Activated gamma-delta T cell (primary cell): ENCODE data around the gene ZC3H10.
"Not testable (repeated sequence)": the region's sequence is repeated elsewhere in the genome, so short reads cannot be mapped to it uniquely, and the experiment has no call there.

ENCODE experiments used
- DNase-seq: peaks from one replicate; lab custom pipeline; 2025; lab: John Stamatoyannopoulos, UW

The ZC3H10 gene

GRCh38 chr12:56103066-56103711, 14.9 kb upstream of the ZC3H10 start:
- no peak for DNase-seq

GRCh38 chr12:56103823-56104108, 14.3 kb upstream of the ZC3H10 start:
- DNase-seq = no peak

GRCh38 chr12:56104109-56104814, 13.8 kb upstream of the ZC3H10 start, which contains the start of gene PA2G4:
Gene PA2G4 (plus strand): TSS chr12:56104559. CDS start chr12:56104738, 179 bp downstream.
- peak; percentile 83 for DNase-seq

- no peak for DNase-seq
Measured at GRCh38 chr12:56104815-56105608, 13.1 kb upstream of the ZC3H10 start.

- no peak for DNase-seq
Measured at GRCh38 chr12:56105609-56105902, 12.5 kb upstream of the ZC3H10 start.

GRCh38 chr12:56107242-56107641, 10.8 kb upstream of the ZC3H10 start:
- DNase-seq = no peak

GRCh38 chr12:56110571-56110970, 7.5 kb upstream of the ZC3H10 start:
- DNase-seq = no peak

GRCh38 chr12:56114084-56114483, 4.0 kb upstream of the ZC3H10 start:
- no peak for DNase-seq

GRCh38 chr12:56115329-56115728, 2.7 kb upstream of the ZC3H10 start:
- DNase-seq = no peak

GRCh38 chr12:56116267-56117081, 1.6 kb upstream of the ZC3H10 start, which contains the start of gene RPL41:
Gene RPL41 (plus strand): TSS chr12:56116633.
- peak; percentile 65 for DNase-seq

GRCh38 chr12:56117082-56117706, 872 bp upstream of the ZC3H10 start:
- DNase-seq = not testable (repeated sequence)

- DNase-seq = no peak
Measured at GRCh38 chr12:56118688-56119357, 757 bp downstream of the ZC3H10 start.

GRCh38 chr12:56119361-56119796, 1.3 kb downstream of the ZC3H10 start:
- DNase-seq = no peak

GRCh38 chr12:56120158-56120846, 2.2 kb downstream of the ZC3H10 start:
- DNase-seq = no peak

GRCh38 chr12:56121204-56121870, 3.3 kb downstream of the ZC3H10 start:
- no peak for DNase-seq

- DNase-seq = no peak
Measured at GRCh38 chr12:56122637-56123036, 4.6 kb downstream of the ZC3H10 start.

- no peak for DNase-seq
Measured at GRCh38 chr12:56124133-56124532, 6.1 kb downstream of the ZC3H10 start.

- no peak for DNase-seq
Measured at GRCh38 chr12:56126732-56127239, 8.7 kb downstream of the ZC3H10 start.

GRCh38 chr12:56127485-56127887, 9.4 kb downstream of the ZC3H10 start:
- DNase-seq = no peak
